ENCODE results near the gene GUSB.

The GUSB gene

GRCh38 chr7:65927489-65928448 lies 54.2 kb downstream of the GUSB start:
- DNase-seq, result no peak
- no peak overlapping the region for H4K91ac ChIP-seq (ENCODE audit: low read length)

GRCh38 chr7:65926588-65926987 lies 55.4 kb downstream of the GUSB start:
- H3K4me3 ChIP-seq (ENCODE audit: insufficient read depth in 1 of 2, low read depth in 1 of 2, low read length in 2 of 2), result no peak overlapping the region
- peaks cover 30% of the 10 kb centered on the region for H3K79me1 ChIP-seq (replicated peaks; ENCODE audit: low read length, poor library complexity, severe bottlenecking)
- DNase-seq, result no peak
- H3K27ac ChIP-seq (ENCODE audit: low read length, poor library complexity, severe bottlenecking), result no peak overlapping the region
- H2AK5ac ChIP-seq (ENCODE audit: low read length, severe bottlenecking), result no peak overlapping the region
- H2BK5ac ChIP-seq (ENCODE audit: low read depth, low read length, poor library complexity, severe bottlenecking), result no peak overlapping the region
- H3K4me2 ChIP-seq (ENCODE audit: low read length, poor library complexity, severe bottlenecking), result no peak overlapping the region
- no peak overlapping the region for H3K4ac ChIP-seq (ENCODE audit: low read depth in 1 of 2, low read length in 2 of 2)
- H3K14ac ChIP-seq (ENCODE audit: low read length in 2 of 2), result no peak overlapping the region
- H4K91ac ChIP-seq (ENCODE audit: low read length), result no peak overlapping the region
- H2BK12ac ChIP-seq (ENCODE audit: low read length in 2 of 2), result no peak overlapping the region
- no peak overlapping the region for H2AFZ ChIP-seq (ENCODE audit: low read depth, low read length)
- no peak overlapping the region for H2BK120ac ChIP-seq (ENCODE audit: low read depth, low read length)
- H3K9me3 ChIP-seq (ENCODE audit: control insufficient read depth, low read length), result no peaks in the 10 kb centered on the region
- H3K27me3 ChIP-seq (ENCODE audit: control insufficient read depth in 1 of 2, insufficient read depth in 1 of 2, low read length in 2 of 2), result no peaks in the 10 kb centered on the region
- H3K9ac ChIP-seq (ENCODE audit: low read length), result no peak overlapping the region
- no peaks in the 10 kb centered on the region for H3K4me1 ChIP-seq (ENCODE audit: control insufficient read depth, insufficient read depth, low read depth, low read length)
- no peak overlapping the region for H3K18ac ChIP-seq (ENCODE audit: low read depth in 1 of 2, low read length in 2 of 2)
- H4K8ac ChIP-seq (ENCODE audit: low read length), result no peak overlapping the region
- H3K23ac ChIP-seq (ENCODE audit: low read length in 2 of 2), result no peak overlapping the region
- H2BK15ac ChIP-seq (ENCODE audit: low read depth, poor library complexity, severe bottlenecking), result no peak overlapping the region
- no peaks in the 10 kb centered on the region for H3K36me3 ChIP-seq (ENCODE audit: control insufficient read depth in 1 of 2, insufficient read depth in 2 of 2, low read depth in 1 of 2, low read length in 2 of 2)

More at GRCh38 chr7:65927489-65928448, 54.2 kb downstream of the GUSB start:
- H3K4me1 ChIP-seq (ENCODE audit: control insufficient read depth, insufficient read depth, low read depth, low read length), result no peaks in the 10 kb centered on the region
- no peak overlapping the region for H4K8ac ChIP-seq (ENCODE audit: low read length)
- H3K36me3 ChIP-seq (ENCODE audit: control insufficient read depth in 1 of 2, insufficient read depth in 2 of 2, low read depth in 1 of 2, low read length in 2 of 2), result no peaks in the 10 kb centered on the region
- H3K9me3 ChIP-seq (ENCODE audit: control insufficient read depth, low read length), result no peaks in the 10 kb centered on the region
- no peaks in the 10 kb centered on the region for H3K27me3 ChIP-seq (ENCODE audit: control insufficient read depth in 1 of 2, insufficient read depth in 1 of 2, low read length in 2 of 2)
- H3K18ac ChIP-seq (ENCODE audit: low read depth in 1 of 2, low read length in 2 of 2), result no peak overlapping the region
- no peak overlapping the region for H3K23ac ChIP-seq (ENCODE audit: low read length in 2 of 2)
- H2BK12ac ChIP-seq (ENCODE audit: low read length in 2 of 2), result no peak overlapping the region
- no peak overlapping the region for H2AK5ac ChIP-seq (ENCODE audit: low read length, severe bottlenecking)
- H2BK15ac ChIP-seq (ENCODE audit: low read depth, poor library complexity, severe bottlenecking), result peak overlapping the region; percentile 52
- H3K4ac ChIP-seq (ENCODE audit: low read depth in 1 of 2, low read length in 2 of 2), result no peak overlapping the region
- 88% methylated on average over 2 of the region's 6 CpGs for WGBS
- no peak overlapping the region for H2BK120ac ChIP-seq (ENCODE audit: low read depth, low read length)
- peaks cover 28% of the 10 kb centered on the region for H3K79me1 ChIP-seq (replicated peaks; ENCODE audit: low read length, poor library complexity, severe bottlenecking)
- no peak overlapping the region for H3K14ac ChIP-seq (ENCODE audit: low read length in 2 of 2)
- no peak overlapping the region for H3K4me2 ChIP-seq (ENCODE audit: low read length, poor library complexity, severe bottlenecking)
- H2BK5ac ChIP-seq (ENCODE audit: low read depth, low read length, poor library complexity, severe bottlenecking), result no peak overlapping the region
- H3K27ac ChIP-seq (ENCODE audit: low read length, poor library complexity, severe bottlenecking), result no peak overlapping the region
- no peak overlapping the region for H3K9ac ChIP-seq (ENCODE audit: low read length)
- no peak overlapping the region for H2AFZ ChIP-seq (ENCODE audit: low read depth, low read length)
- H3K4me3 ChIP-seq (ENCODE audit: insufficient read depth in 1 of 2, low read depth in 1 of 2, low read length in 2 of 2), result no peak overlapping the region

GRCh38 chr7:65925040-65925439 lies 57.0 kb downstream of the GUSB start:
- Histone ChIP-seq H2BK120ac (ENCODE audit: low read depth, low read length) (no peak overlapping the region), H3K4me2 (ENCODE audit: low read length, poor library complexity, severe bottlenecking) (no peak overlapping the region), H2BK5ac (ENCODE audit: low read depth, low read length, poor library complexity, severe bottlenecking) (no peak overlapping the region), H3K27ac (ENCODE audit: low read length, poor library complexity, severe bottlenecking) (no peak overlapping the region), H3K4me3 (ENCODE audit: insufficient read depth in 1 of 2, low read depth in 1 of 2, low read length in 2 of 2) (no peak overlapping the region), H3K9ac (ENCODE audit: low read length) (no peak overlapping the region), H3K4ac (ENCODE audit: low read depth in 1 of 2, low read length in 2 of 2) (no peak overlapping the region), H3K4me1 (ENCODE audit: control insufficient read depth, insufficient read depth, low read depth, low read length) (no peaks in the 10 kb centered on the region), H3K79me1 (replicated peaks; ENCODE audit: low read length, poor library complexity, severe bottlenecking) (peaks cover 30% of the 10 kb centered on the region), H3K27me3 (ENCODE audit: control insufficient read depth in 1 of 2, insufficient read depth in 1 of 2, low read length in 2 of 2) (no peaks in the 10 kb centered on the region), H2BK12ac (ENCODE audit: low read length in 2 of 2) (no peak overlapping the region), H3K23ac (ENCODE audit: low read length in 2 of 2) (no peak overlapping the region), H3K36me3 (ENCODE audit: control insufficient read depth in 1 of 2, insufficient read depth in 2 of 2, low read depth in 1 of 2, low read length in 2 of 2) (no peaks in the 10 kb centered on the region), H2AK5ac (ENCODE audit: low read length, severe bottlenecking) (no peak overlapping the region), H2BK15ac (ENCODE audit: low read depth, poor library complexity, severe bottlenecking) (no peak overlapping the region), H3K14ac (ENCODE audit: low read length in 2 of 2) (no peak overlapping the region), H3K18ac (ENCODE audit: low read depth in 1 of 2, low read length in 2 of 2) (no peak overlapping the region), H2AFZ (ENCODE audit: low read depth, low read length) (no peak overlapping the region), H4K8ac (ENCODE audit: low read length) (no peak overlapping the region), H3K9me3 (ENCODE audit: control insufficient read depth, low read length) (no peaks in the 10 kb centered on the region), H4K91ac (ENCODE audit: low read length) (no peak overlapping the region)
- 92% methylated on average over 3 of the region's 3 CpGs for WGBS
- DNase-seq, result no peak

GRCh38 chr7:65924193-65924592 lies 57.8 kb downstream of the GUSB start:
- H3K36me3 ChIP-seq (ENCODE audit: control insufficient read depth in 1 of 2, insufficient read depth in 2 of 2, low read depth in 1 of 2, low read length in 2 of 2), result no peaks in the 10 kb centered on the region
- H2BK5ac ChIP-seq (ENCODE audit: low read depth, low read length, poor library complexity, severe bottlenecking), result no peak overlapping the region
- H3K4ac ChIP-seq (ENCODE audit: low read depth in 1 of 2, low read length in 2 of 2), result no peak overlapping the region
- WGBS, result 95% methylated on average over 2 of the region's 4 CpGs
- no peak overlapping the region for H2BK15ac ChIP-seq (ENCODE audit: low read depth, poor library complexity, severe bottlenecking)
- H3K14ac ChIP-seq (ENCODE audit: low read length in 2 of 2), result no peak overlapping the region
- H3K4me2 ChIP-seq (ENCODE audit: low read length, poor library complexity, severe bottlenecking), result no peak overlapping the region
- no peaks in the 10 kb centered on the region for H3K27me3 ChIP-seq (ENCODE audit: control insufficient read depth in 1 of 2, insufficient read depth in 1 of 2, low read length in 2 of 2)
- H3K4me3 ChIP-seq (ENCODE audit: insufficient read depth in 1 of 2, low read depth in 1 of 2, low read length in 2 of 2), result no peak overlapping the region
- no peak overlapping the region for H4K8ac ChIP-seq (ENCODE audit: low read length)
- H3K79me1 ChIP-seq (replicated peaks; ENCODE audit: low read length, poor library complexity, severe bottlenecking), result peaks cover 33% of the 10 kb centered on the region
- H2AFZ ChIP-seq (ENCODE audit: low read depth, low read length), result no peak overlapping the region
- no peak overlapping the region for H3K27ac ChIP-seq (ENCODE audit: low read length, poor library complexity, severe bottlenecking)
- no peaks in the 10 kb centered on the region for H3K9me3 ChIP-seq (ENCODE audit: control insufficient read depth, low read length)
- H2BK120ac ChIP-seq (ENCODE audit: low read depth, low read length), result no peak overlapping the region
- no peak overlapping the region for H2AK5ac ChIP-seq (ENCODE audit: low read length, severe bottlenecking)
- no peak overlapping the region for H3K18ac ChIP-seq (ENCODE audit: low read depth in 1 of 2, low read length in 2 of 2)
- no peak overlapping the region for H2BK12ac ChIP-seq (ENCODE audit: low read length in 2 of 2)
- no peak overlapping the region for H3K9ac ChIP-seq (ENCODE audit: low read length)
- no peak for DNase-seq
- H3K4me1 ChIP-seq (ENCODE audit: control insufficient read depth, insufficient read depth, low read depth, low read length), result no peaks in the 10 kb centered on the region
- no peak overlapping the region for H4K91ac ChIP-seq (ENCODE audit: low read length)
- H3K23ac ChIP-seq (ENCODE audit: low read length in 2 of 2), result no peak overlapping the region

Data from mesenchymal stem cell (in vitro differentiated cells and primary cell).